CD4-positive, alpha-beta T cell (primary cell): ENCODE measurements around the gene MPDZ. TPM values are rescaled to one million over a fixed set of nuclear protein-coding genes. Genes with fewer than 3 reads are reported as not detected.

ENCODE experiments used
- ATAC-seq: fragments of 200-7000 bp; cut with Tn5 transposase; one replicate; pipeline ENCODE4 v1.10.0; 2022; ENCODE audit warnings: mild to moderate bottlenecking; ENCODE audit not compliant: poor library complexity
- CTCF ChIA-PET: fragments of 350-600 bp; sonication (Branson Sonifier 250); formaldehyde crosslinking; loops from one replicate; lab custom pipeline; 2021; ENCODE audit warnings: antibody characterized with exemption, inconsistent platforms; lab: Charles Lee
- POLR2A ChIA-PET: fragments of 350-600 bp; sonication (Branson Sonifier 250); formaldehyde crosslinking; loops from one replicate; lab custom pipeline; 2021; ENCODE audit warnings: antibody characterized with exemption, inconsistent platforms; lab: Charles Lee
- DNase-seq, 14 experiments: peaks; one replicate each; pipeline ENCODE4 v3.0.0-alpha.2; 2013 to 2020; ENCODE audit warnings: mixed read lengths in 2 of 14
- H3K27ac ChIP-seq, 2 donors: one replicate each; pipeline versions ENCODE4 v1.5.1 to v1.7.0; 2013; ENCODE audit warnings: low read length in 2 of 2, low read depth in 1 of 2, mild to moderate bottlenecking in 1 of 2
- H3K27me3 ChIP-seq, 2 experiments: 1 replicate in 1 of 2; 2 replicates in 1 of 2; pipeline versions ENCODE4 v1.6.1 to v1.7.0; 2013; ENCODE audit warnings: low read length in 2 of 2, control low read depth in 1 of 2, mild to moderate bottlenecking in 1 of 2, moderate library complexity in 1 of 2; ENCODE audit not compliant: insufficient read depth in 2 of 2, control insufficient read depth in 1 of 2
- H3K36me3 ChIP-seq: one replicate; pipeline ENCODE4 v1.6.1; 2013; ENCODE audit warnings: low read length, control low read depth; ENCODE audit not compliant: insufficient read depth
- H3K4me1 ChIP-seq: one replicate; pipeline ENCODE4 v1.6.1; 2013; ENCODE audit warnings: low read length, control low read depth; ENCODE audit not compliant: insufficient read depth
- H3K4me3 ChIP-seq: one replicate; pipeline ENCODE4 v1.5.1; 2013; ENCODE audit warnings: mild to moderate bottlenecking, low read length, moderate library complexity
- H3K9me3 ChIP-seq, 2 experiments: 1 replicate in 1 of 2; 2 replicates in 1 of 2; pipeline versions ENCODE4 v1.6.1 to v1.7.0; 2013; ENCODE audit warnings: low read length in 2 of 2, mild to moderate bottlenecking in 2 of 2, control low read depth in 1 of 2, moderate library complexity in 1 of 2; ENCODE audit not compliant: control insufficient read depth in 1 of 2, insufficient read depth in 1 of 2
- H3K27ac Mint-ChIP-seq: one replicate; pipeline ENCODE4 v1.8.0; 2020; ENCODE audit warnings: mixed read lengths
- H3K27me3 Mint-ChIP-seq: one replicate; pipeline ENCODE4 v1.8.0; 2021; ENCODE audit warnings: mixed read lengths
- H3K36me3 Mint-ChIP-seq: one replicate; pipeline ENCODE4 v1.8.0; 2021; ENCODE audit warnings: low read depth, mixed read lengths
- H3K4me1 Mint-ChIP-seq: one replicate; pipeline ENCODE4 v1.8.0; 2021; ENCODE audit warnings: low read depth, mixed read lengths
- H3K4me3 Mint-ChIP-seq: one replicate; pipeline ENCODE4 v1.8.0; 2020; ENCODE audit warnings: mild to moderate bottlenecking, mixed read lengths
- H3K9me3 Mint-ChIP-seq: one replicate; pipeline ENCODE4 v1.8.0; 2020; ENCODE audit warnings: mixed read lengths
- CTCF ChIP-seq: fragments of 200-600 bp; IDR thresholded peaks from one replicate; pipeline ENCODE4 v1.8.0; 2022; ENCODE audit warnings: antibody characterized with exemption, mild to moderate bottlenecking
- intact Hi-C, 2 experiments: fragments of 100-400 bp; cut with DNase I in 1 of 2; cut with micrococcal nuclease in 1 of 2; formaldehyde crosslinking; loops; one replicate each; pipeline versions ENCODE4 v1.15.1 to v1.9.0; 2023 to 2025; cut with DNase I, micrococcal nuclease
- total RNA-seq, 174 experiments: library from RNA in 2 of 174; stranded (reverse) in 2 of 174; gene quantifications; one replicate each; pipeline ENCODE4 v1.2.3 and lab custom pipeline; 2021 to 2026

Gene MPDZ
- total RNA-seq, 2 experiments from 2014 or later, result not detected

GRCh38 chr9:13264788-13265187, 14.7 kb downstream of the MPDZ start:
- intact Hi-C loops, result no loop called here
- Histone ChIP-seq H3K4me1 (no peaks in the 10 kb centered on the region), H3K27ac (no peak overlapping the region), H3K36me3 (no peaks in the 10 kb centered on the region), H3K9me3 (peaks cover 0 to 5% of the 10 kb centered on the region in 2 experiments), H3K4me3 (no peak overlapping the region), H3K27me3 (no peaks in the 10 kb centered on the region)
- Mint-ChIP-seq H3K9me3 (peaks cover 13% of the 10 kb centered on the region), H3K4me1 (no peaks in the 10 kb centered on the region), H3K27ac (no peak overlapping the region), H3K27me3 (no peaks in the 10 kb centered on the region), H3K36me3 (no peaks in the 10 kb centered on the region), H3K4me3 (no peak overlapping the region)
- TF ChIP-seq CTCF, result no peak
- ChIA-PET CTCF (no interaction called here), POLR2A (no interaction called here)
- ATAC-seq (no peak), DNase-seq (no peak)

GRCh38 chr9:13263511-13263910, 16.0 kb downstream of the MPDZ start:
- no peak overlapping the region for H3K4me3 ChIP-seq
- H3K27me3 Mint-ChIP-seq, result no peaks in the 10 kb centered on the region
- no peak for TF ChIP-seq CTCF
- no peak overlapping the region for H3K27ac Mint-ChIP-seq
- H3K4me1 ChIP-seq, result no peaks in the 10 kb centered on the region
- H3K36me3 Mint-ChIP-seq, result no peaks in the 10 kb centered on the region
- no peaks in the 10 kb centered on the region for H3K4me1 Mint-ChIP-seq
- H3K36me3 ChIP-seq, result no peaks in the 10 kb centered on the region
- H3K9me3 ChIP-seq, result peaks cover 0 to 10% of the 10 kb centered on the region in 2 experiments
- no peaks in the 10 kb centered on the region for H3K27me3 ChIP-seq
- ATAC-seq, result no peak
- ChIA-PET CTCF (no interaction called here), POLR2A (no interaction called here)
- DNase-seq, result no peak
- intact Hi-C loops, result no loop called here
- no peak overlapping the region for H3K4me3 Mint-ChIP-seq
- H3K27ac ChIP-seq, result no peak overlapping the region
- H3K9me3 Mint-ChIP-seq, result peaks cover 15% of the 10 kb centered on the region

- H3K36me3 Mint-ChIP-seq, result no peaks in the 10 kb centered on the region
- no peak for ATAC-seq
- no peak overlapping the region for H3K27ac ChIP-seq
- H3K9me3 Mint-ChIP-seq, result peaks cover 12% of the 10 kb centered on the region
- intact Hi-C loops, result no loop called here
- no peaks in the 10 kb centered on the region for H3K4me1 ChIP-seq
- ChIA-PET CTCF (no interaction called here), POLR2A (no interaction called here)
- no peak overlapping the region for H3K4me3 Mint-ChIP-seq
- H3K27me3 ChIP-seq, result no peaks in the 10 kb centered on the region
- peaks cover 0 to 11% of the 10 kb centered on the region in 2 experiments for H3K9me3 ChIP-seq
- no peaks in the 10 kb centered on the region for H3K27me3 Mint-ChIP-seq
- no peaks in the 10 kb centered on the region for H3K4me1 Mint-ChIP-seq
- no peak for TF ChIP-seq CTCF
- no peak overlapping the region for H3K27ac Mint-ChIP-seq
- H3K36me3 ChIP-seq, result no peaks in the 10 kb centered on the region
- no peak for DNase-seq
- no peak overlapping the region for H3K4me3 ChIP-seq
Observed at GRCh38 chr9:13252852-13253251, 26.6 kb downstream of the MPDZ start.
